HEK293T (cell line): ENCODE results near the gene SYNJ1.

Experiments
- FOXM1 ChIP-seq: fragments of 450-650 bp; IDR thresholded peaks from 2 replicates; pipeline ENCODE4 v1.6.1; 2017; ENCODE audit warnings: mild to moderate bottlenecking, borderline replicate concordance
- L3MBTL2 ChIP-seq: fragments of 450-650 bp; conservative IDR thresholded peaks from 2 replicates; pipeline ENCODE4 v1.6.1; 2016; ENCODE audit warnings: mild to moderate bottlenecking
- LEF1 ChIP-seq: fragments of 450-650 bp; IDR thresholded peaks from 2 replicates; pipeline ENCODE4 v1.6.1; 2017; ENCODE audit warnings: mild to moderate bottlenecking, borderline replicate concordance
- NFRKB ChIP-seq: fragments of 450-650 bp; IDR thresholded peaks from 2 replicates; pipeline ENCODE4 v1.6.1; 2016; ENCODE audit warnings: mild to moderate bottlenecking, moderate library complexity
- TARDBP ChIP-seq: fragments of 450-650 bp; IDR thresholded peaks from 2 replicates; pipeline ENCODE4 v1.6.1; 2016

DNA sequence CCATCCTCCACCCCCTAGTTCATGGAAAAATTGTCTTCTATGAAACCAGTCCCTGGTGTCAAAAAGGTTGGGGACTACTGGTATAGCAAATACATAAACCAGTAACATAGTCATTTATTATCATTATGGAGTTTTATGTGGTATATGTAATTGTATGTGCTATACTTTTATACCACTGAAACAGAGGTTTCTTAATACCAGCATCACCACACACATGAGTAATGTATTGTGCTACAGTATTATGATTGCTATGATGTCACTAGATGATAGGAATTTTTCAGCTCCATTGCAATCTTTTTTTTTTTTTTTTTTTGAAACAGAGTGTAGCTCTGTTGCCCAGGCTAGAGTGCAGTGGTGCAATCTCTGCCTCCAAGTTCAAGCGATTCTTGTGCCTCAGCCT is 49.5 kb upstream of the SYNJ1 start:
- TF ChIP-seq LEF1 (no peak), FOXM1 (no peak), TARDBP (no peak), L3MBTL2 (no peak), NFRKB (no peak)
